ENCODE measurements around the gene SYNC. TPM values are rescaled to one million over a fixed set of nuclear protein-coding genes. Genes with fewer than 3 reads are reported as not detected.
"Not testable (repeated sequence)": the region's sequence is repeated elsewhere in the genome, so short reads cannot be mapped to it uniquely, and the experiment has no call there.

Gene SYNC
- total RNA-seq, 2 experiments from 2014 or later: not detected

DNA sequence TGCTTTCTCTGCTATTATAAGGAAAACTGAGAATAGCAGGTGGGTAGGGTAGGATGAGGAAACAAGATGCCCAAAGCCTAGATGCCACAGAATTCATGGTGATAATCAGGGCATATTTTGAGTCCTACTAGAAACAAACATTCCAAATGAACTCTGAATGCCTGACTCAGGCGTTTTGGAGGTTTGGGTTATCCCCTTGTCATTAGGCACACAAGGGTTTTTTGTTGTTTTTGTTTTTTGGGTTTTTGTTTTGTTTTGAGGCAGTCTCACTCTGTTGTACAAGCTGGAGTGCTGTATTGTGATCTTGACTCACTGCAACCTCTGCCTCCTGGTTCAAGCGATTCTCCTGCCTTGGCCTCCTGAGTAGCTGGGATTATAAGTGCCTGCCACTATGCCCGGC is 19.2 kb downstream of the SYNC start:
- intact Hi-C loops (cut with DNase I, micrococcal nuclease): loop anchor here in 1 of 2 experiments (10.0 kb wide), 1 partner anchor 159 kb away; no protein-coding TSS in a partner anchor
- no peak overlapping the region for H3K4me3 Mint-ChIP-seq
- ATAC-seq: peak; percentile 37
- H3K9me3 Mint-ChIP-seq (ENCODE audit: low read depth): no peaks in the 10 kb centered on the region
- peak overlapping the region; percentile 82 for H3K27ac Mint-ChIP-seq
- ChIA-PET CTCF (no interaction called here), POLR2A (no interaction called here)
- no peak for DNase-seq
- H3K27me3 Mint-ChIP-seq: no peaks in the 10 kb centered on the region
- H3K36me3 Mint-ChIP-seq (ENCODE audit: low read depth): peaks cover 61% of the 10 kb centered on the region
- H3K4me1 Mint-ChIP-seq: peaks cover 13% of the 10 kb centered on the region

DNA sequence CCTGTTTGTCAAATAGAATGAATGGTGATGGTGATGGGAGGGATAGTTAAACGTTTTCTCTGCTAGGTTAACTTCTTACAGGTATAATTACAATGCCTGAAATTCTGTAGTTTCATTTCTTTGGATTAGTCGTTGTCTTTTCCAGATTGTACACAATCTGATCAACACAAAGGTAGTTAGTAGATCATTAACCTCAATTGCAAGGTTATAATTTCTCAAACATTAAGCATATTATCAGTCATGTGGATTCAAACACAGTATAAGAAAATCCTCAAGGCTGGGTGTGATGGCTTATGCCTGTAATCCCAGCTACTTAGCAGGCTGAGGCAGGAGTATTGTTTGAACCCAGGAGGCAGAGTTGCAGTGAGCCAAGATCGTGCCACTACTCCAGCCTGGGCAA is 20.6 kb downstream of the SYNC start:
- no peak overlapping the region for H3K4me3 Mint-ChIP-seq
- ChIA-PET CTCF (no interaction called here), POLR2A (no interaction called here)
- H3K36me3 Mint-ChIP-seq (ENCODE audit: low read depth): peaks cover 66% of the 10 kb centered on the region
- no peak overlapping the region for H3K27ac Mint-ChIP-seq
- DNase-seq (no peak), ATAC-seq (no peak)
- no peaks in the 10 kb centered on the region for H3K27me3 Mint-ChIP-seq
- H3K9me3 Mint-ChIP-seq (ENCODE audit: low read depth): no peaks in the 10 kb centered on the region
- intact Hi-C loops (cut with DNase I, micrococcal nuclease): loop anchor here in 1 of 2 experiments (10.0 kb wide), 1 partner anchor 157 kb away; no protein-coding TSS in a partner anchor
- H3K4me1 Mint-ChIP-seq: peaks cover 13% of the 10 kb centered on the region

DNA sequence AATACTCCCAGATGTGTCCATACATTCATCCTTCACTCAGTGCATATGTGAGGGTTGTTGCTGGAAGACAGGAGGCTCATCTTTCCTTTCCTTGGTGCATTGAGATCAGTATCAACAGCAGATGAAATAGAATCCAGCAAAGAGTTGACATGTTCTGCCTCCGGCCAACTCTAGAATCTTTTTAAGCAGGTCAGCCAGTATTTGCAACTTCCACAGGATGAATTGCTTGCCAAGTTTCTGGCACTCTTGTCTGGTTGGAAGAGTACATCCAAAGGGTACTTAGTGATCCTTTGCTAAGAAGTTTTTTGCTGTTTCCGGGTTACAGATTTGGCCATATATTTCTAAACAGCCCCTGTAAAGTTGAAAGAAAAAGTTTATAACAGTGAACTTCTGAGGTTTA is 21.1 kb downstream of the SYNC start:
- ATAC-seq: no peak
- Mint-ChIP-seq H3K9me3 (ENCODE audit: low read depth) (no peaks in the 10 kb centered on the region), H3K36me3 (ENCODE audit: low read depth) (peaks cover 71% of the 10 kb centered on the region), H3K27ac (no peak overlapping the region), H3K27me3 (no peaks in the 10 kb centered on the region), H3K4me1 (peaks cover 13% of the 10 kb centered on the region), H3K4me3 (no peak overlapping the region)
- intact Hi-C loops (cut with DNase I, micrococcal nuclease): loop anchor here in 1 of 2 experiments (10.0 kb wide), 1 partner anchor 157 kb away; no protein-coding TSS in a partner anchor
- ChIA-PET POLR2A (no interaction called here), CTCF (no interaction called here)
- DNase-seq: no peak

- peaks cover 65% of the 10 kb centered on the region for H3K36me3 Mint-ChIP-seq (ENCODE audit: low read depth)
Measured at GRCh38 chr1:32680642-32681041, 21.9 kb downstream of the SYNC start.

DNA sequence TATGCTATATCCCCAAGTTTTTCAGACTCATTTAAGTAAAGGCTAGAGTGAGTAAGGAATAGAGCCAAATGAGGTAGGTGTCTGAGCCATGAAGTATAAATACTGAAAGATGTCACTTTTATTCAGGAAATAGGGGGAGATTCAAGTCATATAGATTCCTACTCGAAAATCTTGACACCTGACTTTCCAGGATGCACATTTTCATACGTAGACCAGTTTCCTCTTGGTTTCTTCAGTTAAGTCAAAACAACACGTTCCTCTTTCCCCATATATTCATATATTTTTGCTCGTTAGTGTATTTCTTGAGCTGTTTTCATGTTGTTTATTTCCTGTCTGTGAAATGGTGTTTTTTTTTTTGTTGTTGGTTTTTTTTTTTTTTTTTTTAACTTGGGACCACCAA is 22.6 kb downstream of the SYNC start:
- ATAC-seq; H3K4me3 Mint-ChIP-seq; DNase-seq; H3K27me3 Mint-ChIP-seq; H3K27ac Mint-ChIP-seq; H3K9me3 Mint-ChIP-seq (ENCODE audit: low read depth); CTCF ChIA-PET: not testable (repeated sequence)
- POLR2A ChIA-PET: interaction anchor here (0.6 kb wide), 1 partner anchor 26 kb away, joined by 3 read pairs; no protein-coding TSS in a partner anchor
- H3K36me3 Mint-ChIP-seq (ENCODE audit: low read depth): peaks cover 62% of the 10 kb centered on the region
- intact Hi-C loops (cut with DNase I, micrococcal nuclease): loop anchor here in 1 of 2 experiments (10.0 kb wide), 1 partner anchor 155 kb away; no protein-coding TSS in a partner anchor
- H3K4me1 Mint-ChIP-seq: peaks cover 13% of the 10 kb centered on the region

More at GRCh38 chr1:32680642-32681041, 21.9 kb downstream of the SYNC start:
- no peaks in the 10 kb centered on the region for H3K27me3 Mint-ChIP-seq
- no peaks in the 10 kb centered on the region for H3K9me3 Mint-ChIP-seq (ENCODE audit: low read depth)
- POLR2A ChIA-PET: no interaction called here
- H3K4me3 Mint-ChIP-seq: no peak overlapping the region
- peak overlapping the region; percentile 15 for H3K27ac Mint-ChIP-seq
- intact Hi-C loops (cut with DNase I, micrococcal nuclease): loop anchor here in 1 of 2 experiments (10.0 kb wide), 1 partner anchor 156 kb away; no protein-coding TSS in a partner anchor
- CTCF ChIA-PET: no interaction called here
- DNase-seq (no peak), ATAC-seq (no peak)
- H3K4me1 Mint-ChIP-seq: peaks cover 13% of the 10 kb centered on the region

GRCh38 chr1:32676945-32677344 is 25.6 kb downstream of the SYNC start:
- POLR2A ChIA-PET: interaction anchor here (0.7 kb wide), 1 partner anchor 660 kb away, joined by 4 read pairs; no protein-coding TSS in a partner anchor
- DNase-seq (no peak), ATAC-seq (no peak)
- intact Hi-C loops (cut with DNase I, micrococcal nuclease): no loop called here
- H3K4me1 Mint-ChIP-seq: peaks cover 4% of the 10 kb centered on the region
- H3K4me3 Mint-ChIP-seq: no peak overlapping the region
- H3K27ac Mint-ChIP-seq: no peak overlapping the region
- H3K36me3 Mint-ChIP-seq (ENCODE audit: low read depth): peaks cover 67% of the 10 kb centered on the region
- H3K27me3 Mint-ChIP-seq: no peaks in the 10 kb centered on the region
- no peaks in the 10 kb centered on the region for H3K9me3 Mint-ChIP-seq (ENCODE audit: low read depth)
- CTCF ChIA-PET: interaction anchor here (0.6 to 0.7 kb wide), 2 partner anchors 11 to 127 kb away, joined by 3 to 4 read pairs; no protein-coding TSS in a partner anchor

GRCh38 chr1:32668716-32669115 is 33.9 kb downstream of the SYNC start:
- POLR2A ChIA-PET; H3K27me3 Mint-ChIP-seq; H3K4me3 Mint-ChIP-seq; H3K9me3 Mint-ChIP-seq (ENCODE audit: low read depth); H3K27ac Mint-ChIP-seq; H3K4me1 Mint-ChIP-seq; DNase-seq; CTCF ChIA-PET; ATAC-seq: not testable (repeated sequence)
- peaks cover 60% of the 10 kb centered on the region for H3K36me3 Mint-ChIP-seq (ENCODE audit: low read depth)
- intact Hi-C loops (cut with DNase I, micrococcal nuclease): loop anchor here in 1 of 2 experiments (5.0 kb wide), 1 partner anchor 109 kb away; no protein-coding TSS in a partner anchor

DNA sequence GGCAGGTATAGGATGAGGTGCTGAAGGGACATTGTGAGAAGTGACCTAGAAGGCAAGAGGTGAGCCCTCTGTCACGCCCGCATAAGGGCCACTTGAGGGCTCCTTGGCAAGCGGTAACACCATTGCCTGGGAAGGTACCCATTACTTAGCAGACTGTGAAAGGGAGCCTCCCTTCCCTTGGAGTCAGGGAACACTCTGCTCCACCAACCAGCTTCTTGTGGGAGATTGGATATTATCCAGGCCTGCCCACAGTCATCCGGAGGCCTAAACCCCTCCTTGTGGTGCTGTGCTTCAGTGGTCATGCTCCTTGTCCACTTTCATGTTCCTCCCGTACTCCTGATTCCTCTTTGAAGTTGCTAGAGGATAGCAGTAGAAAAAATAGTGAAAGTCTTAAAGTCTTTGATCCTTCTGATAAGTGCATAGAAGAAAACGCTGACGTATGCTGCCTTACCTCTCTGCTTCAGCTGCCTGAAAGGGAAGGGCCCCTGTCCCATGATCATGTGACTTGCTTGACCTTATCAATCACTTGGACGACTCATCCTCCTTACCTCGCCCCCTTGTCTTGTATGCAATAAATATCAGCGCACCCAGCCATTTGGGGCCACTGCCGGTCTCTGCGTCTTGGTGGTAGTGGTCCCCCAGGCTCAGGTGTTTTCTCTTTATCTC is 35.5 kb downstream of the SYNC start:
- Mint-ChIP-seq H3K9me3 (ENCODE audit: low read depth) (no peaks in the 10 kb centered on the region), H3K4me1 (peaks cover 2% of the 10 kb centered on the region), H3K4me3 (no peak overlapping the region), H3K36me3 (ENCODE audit: low read depth) (peaks cover 51% of the 10 kb centered on the region), H3K27ac (no peak overlapping the region), H3K27me3 (no peaks in the 10 kb centered on the region)
- no peak for DNase-seq
- no peak for ATAC-seq
- ChIA-PET POLR2A (no interaction called here), CTCF (no interaction called here)
- intact Hi-C loops (cut with DNase I, micrococcal nuclease): loop anchor here in 1 of 2 experiments (5.0 kb wide), 1 partner anchor 110 kb away; no protein-coding TSS in a partner anchor

DNA sequence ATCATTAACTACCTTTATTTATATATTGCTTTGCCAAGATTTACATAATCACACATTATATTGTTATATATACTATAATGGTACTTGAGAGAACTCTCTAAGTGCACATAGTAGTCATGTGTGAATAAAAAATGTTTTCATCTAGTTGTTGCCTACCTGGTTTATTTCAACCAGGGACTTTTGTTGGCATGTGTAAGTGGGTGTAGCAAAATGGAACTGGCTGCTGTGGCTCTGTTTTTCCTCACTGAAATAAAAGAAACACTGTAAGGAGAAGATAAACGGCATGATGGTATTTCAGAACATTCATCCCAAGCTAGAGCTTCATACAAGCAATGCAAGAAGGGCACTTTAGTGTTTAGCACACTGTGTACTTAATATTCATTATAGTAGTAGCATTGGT is 36.7 kb downstream of the SYNC start:
- Mint-ChIP-seq H3K4me3 (no peak overlapping the region), H3K9me3 (ENCODE audit: low read depth) (no peaks in the 10 kb centered on the region), H3K4me1 (peaks cover 2% of the 10 kb centered on the region), H3K36me3 (ENCODE audit: low read depth) (peaks cover 53% of the 10 kb centered on the region), H3K27me3 (no peaks in the 10 kb centered on the region), H3K27ac (no peak overlapping the region)
- CTCF ChIA-PET: no interaction called here
- DNase-seq (no peak), ATAC-seq (no peak)
- POLR2A ChIA-PET: interaction anchor here (0.6 kb wide), 1 partner anchor 28 kb away, joined by 5 read pairs; no protein-coding TSS in a partner anchor
- intact Hi-C loops (cut with DNase I, micrococcal nuclease): loop anchor here in 1 of 2 experiments (5.0 kb wide), 1 partner anchor 111 kb away; no protein-coding TSS in a partner anchor

DNA sequence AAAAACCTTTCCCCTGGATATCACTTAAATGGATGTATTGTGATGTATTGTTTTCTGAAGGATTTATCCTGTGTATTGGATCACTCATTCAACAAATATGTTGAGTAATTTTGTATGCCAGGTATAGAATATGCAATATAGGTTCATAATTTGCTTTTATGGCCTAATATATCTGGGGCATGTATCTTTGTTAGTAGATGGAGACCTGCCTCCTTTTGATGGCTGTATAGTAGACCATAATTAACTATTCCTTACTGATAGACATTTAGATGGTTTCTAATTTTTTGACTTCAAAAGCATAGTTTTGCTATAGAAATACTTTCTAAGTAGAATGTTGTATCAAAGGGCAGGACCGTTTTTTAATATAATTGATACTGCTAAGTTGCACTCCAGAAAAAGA is 43.0 kb downstream of the SYNC start:
- Mint-ChIP-seq H3K36me3 (ENCODE audit: low read depth) (peaks cover 69% of the 10 kb centered on the region), H3K27ac (no peak overlapping the region), H3K9me3 (ENCODE audit: low read depth) (no peaks in the 10 kb centered on the region), H3K4me1 (peaks cover 33% of the 10 kb centered on the region), H3K27me3 (no peaks in the 10 kb centered on the region), H3K4me3 (no peak overlapping the region)
- DNase-seq (no peak), ATAC-seq (no peak)
- CTCF ChIA-PET: interaction anchor here (1.1 kb wide), 1 partner anchor 468 kb away, joined by 3 read pairs; no protein-coding TSS in a partner anchor
- POLR2A ChIA-PET: no interaction called here
- intact Hi-C loops (cut with DNase I, micrococcal nuclease): loop anchor here in 1 of 2 experiments (10.0 kb wide), 1 partner anchor 645 kb away; the partner anchor contains the start of gene KHDRBS1

GRCh38 chr1:32652244-32652962 is 50.2 kb downstream of the SYNC start:
- peak overlapping the region; percentile 99 for H3K27ac Mint-ChIP-seq
- H3K4me3 Mint-ChIP-seq: peak overlapping the region; percentile 90
- no peaks in the 10 kb centered on the region for H3K27me3 Mint-ChIP-seq
- no peaks in the 10 kb centered on the region for H3K9me3 Mint-ChIP-seq (ENCODE audit: low read depth)
- intact Hi-C loops (cut with DNase I, micrococcal nuclease): loop anchor here in 1 of 2 experiments (10.0 kb wide), 1 partner anchor 638 kb away; the partner anchor contains the start of gene KHDRBS1
- peaks cover 57% of the 10 kb centered on the region for H3K4me1 Mint-ChIP-seq
- ATAC-seq (no peak), DNase-seq (no peak)
- ChIA-PET CTCF (interaction anchor here (0.7 kb wide), 1 partner anchor 330 kb away, joined by 3 read pairs; no protein-coding TSS in a partner anchor), POLR2A (interaction anchor here (1.2 kb wide), 1 partner anchor 132 kb away, joined by 3 read pairs; no protein-coding TSS in a partner anchor)
- H3K36me3 Mint-ChIP-seq (ENCODE audit: low read depth): peaks cover 57% of the 10 kb centered on the region

Measured in activated CD4-positive, alpha-beta T cell treated with anti-CD3 and anti-CD28 coated beads for 36 hours (primary cell).